Activated CD8-positive, alpha-beta memory T cell treated with anti-CD3 and anti-CD28 coated beads, Interleukin-2, amount 50 U/mL, for 24 hours (primary cell): ENCODE data around the gene ZDHHC4.
"Not testable (repeated sequence)": the region's sequence is repeated elsewhere in the genome, so short reads cannot be mapped to it uniquely, and the experiment has no call there.

ENCODE experiments used
- DNase-seq: peaks from one replicate; pipeline ENCODE4 v3.0.0-alpha.2; 2020; ENCODE audit errors: extremely low read depth

Gene ZDHHC4

GRCh38 chr7:6562106-6562505 lies 15.1 kb upstream of the ZDHHC4 start:
- no peak for DNase-seq

GRCh38 chr7:6563936-6564770 lies 13.1 kb upstream of the ZDHHC4 start:
- DNase-seq, result no peak

- DNase-seq, result no peak
Observed at GRCh38 chr7:6565655-6566054, 11.6 kb upstream of the ZDHHC4 start.

- DNase-seq, result no peak
Observed at GRCh38 chr7:6567886-6568285, 9.4 kb upstream of the ZDHHC4 start.

GRCh38 chr7:6571160-6571779 lies 6.0 kb upstream of the ZDHHC4 start:
- no peak for DNase-seq

GRCh38 chr7:6575281-6576023 lies 1.8 kb upstream of the ZDHHC4 start:
- no peak for DNase-seq

- DNase-seq, result no peak
Observed at GRCh38 chr7:6576024-6576866, 1.0 kb upstream of the ZDHHC4 start.

- DNase-seq, result not testable (repeated sequence)
Observed at GRCh38 chr7:6576867-6577368, 336 bp upstream of the ZDHHC4 start.

- DNase-seq, result no peak
Observed at GRCh38 chr7:6578114-6579084, 1.1 kb downstream of the ZDHHC4 start.

GRCh38 chr7:6579446-6579845 lies 2.2 kb downstream of the ZDHHC4 start:
- no peak for DNase-seq

- not testable (repeated sequence) for DNase-seq
Observed at GRCh38 chr7:6585746-6586432, 8.6 kb downstream of the ZDHHC4 start.

GRCh38 chr7:6588566-6588965 lies 11.3 kb downstream of the ZDHHC4 start:
- no peak for DNase-seq

GRCh38 chr7:6589151-6589828 lies 12.0 kb downstream of the ZDHHC4 start:
- DNase-seq, result no peak

GRCh38 chr7:6589829-6590644 lies 12.8 kb downstream of the ZDHHC4 start, which contains the start of gene INTS15:
INTS15 (plus strand) TSS chr7:6590021; CDS start chr7:6590284, 263 bp downstream.
- DNase-seq, result peak; percentile 49

- DNase-seq, result no peak
Observed at GRCh38 chr7:6590645-6591110, 13.4 kb downstream of the ZDHHC4 start.

- no peak for DNase-seq
Observed at GRCh38 chr7:6600093-6600492, 22.8 kb downstream of the ZDHHC4 start.

- no peak for DNase-seq
Observed at GRCh38 chr7:6604458-6604857, 27.2 kb downstream of the ZDHHC4 start.
